Neutrophil (primary cell): Measurements from ENCODE around the gene SRSF1.

Experiments used
- H3K27ac ChIP-seq: fragments of 200-600 bp; sonication (generic); 2 replicates; pipeline ENCODE4 v1.5.1; 2016; ENCODE audit warnings: mild to moderate bottlenecking, moderate library complexity
- H3K27me3 ChIP-seq: fragments of 200-600 bp; sonication (generic); 2 replicates; pipeline ENCODE4 v1.6.0; 2016; ENCODE audit warnings: mild to moderate bottlenecking
- H3K36me3 ChIP-seq: fragments of 200-600 bp; sonication (generic); 2 replicates; pipeline ENCODE4 v1.5.1; 2017
- H3K4me1 ChIP-seq, 2 experiments: fragments of 200-600 bp in 1 of 2; sonication (generic) in 1 of 2; 1 replicate in 1 of 2; 2 replicates in 1 of 2; pipeline versions ENCODE4 v1.5.1 to v1.6.1; 2013 to 2016; ENCODE audit warnings: low read depth in 1 of 2, low read length in 1 of 2, mild to moderate bottlenecking in 1 of 2, moderate library complexity in 1 of 2; ENCODE audit not compliant: control insufficient read depth in 1 of 2, insufficient read depth in 1 of 2
- H3K4me3 ChIP-seq, 2 experiments: fragments of 200-600 bp in 1 of 2; sonication (generic) in 1 of 2; 1 replicate in 1 of 2; 2 replicates in 1 of 2; pipeline ENCODE4 v1.5.1; 2013 to 2016; ENCODE audit warnings: low read depth in 1 of 2, low read length in 1 of 2, mild to moderate bottlenecking in 1 of 2, moderate library complexity in 1 of 2
- H3K9me3 ChIP-seq: fragments of 200-600 bp; sonication (generic); 2 replicates; pipeline ENCODE4 v1.5.1; 2016
- CTCF ChIP-seq: fragments of 200-600 bp; sonication (generic); IDR thresholded peaks from 2 replicates; pipeline ENCODE4 v1.5.1; 2016; ENCODE audit warnings: antibody characterized with exemption

SRSF1 gene

GRCh38 chr17:57970710-57971109 lies 36.3 kb downstream of the SRSF1 start:
- no peak for TF ChIP-seq CTCF

DNA sequence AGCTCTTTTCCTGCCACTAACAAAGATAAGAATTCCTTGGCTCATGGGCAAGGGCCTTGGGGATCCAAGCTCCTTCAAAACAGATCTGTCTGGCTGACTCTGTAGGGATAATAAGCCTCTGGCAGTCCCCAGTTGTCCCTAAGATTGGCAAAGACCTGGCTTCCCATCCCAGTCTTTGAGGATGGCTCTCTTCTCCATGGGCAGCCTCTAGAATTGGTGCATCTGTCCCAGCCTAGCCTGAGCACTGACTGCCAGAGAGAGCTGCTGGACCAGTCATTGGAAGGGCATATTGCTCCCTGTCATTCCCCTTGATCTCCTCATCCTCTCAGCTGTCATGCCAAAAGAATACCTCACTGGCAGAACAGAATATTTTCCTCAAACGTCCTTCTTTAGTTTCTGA lies 38.6 kb downstream of the SRSF1 start:
- Histone ChIP-seq H3K4me3 (no peak overlapping the region), H3K27me3 (no peaks in the 10 kb centered on the region), H3K36me3 (peaks cover 21% of the 10 kb centered on the region), H3K4me1 (no peaks in the 10 kb centered on the region), H3K27ac (no peak overlapping the region), H3K9me3 (no peaks in the 10 kb centered on the region)
- no peak for TF ChIP-seq CTCF

More at GRCh38 chr17:57970710-57971109, 36.3 kb downstream of the SRSF1 start:
- Histone ChIP-seq H3K9me3 (no peaks in the 10 kb centered on the region), H3K27ac (no peak overlapping the region), H3K4me3 (no peak overlapping the region), H3K36me3 (peaks cover 43% of the 10 kb centered on the region), H3K27me3 (no peaks in the 10 kb centered on the region), H3K4me1 (no peaks in the 10 kb centered on the region)

- H3K27me3 ChIP-seq = no peaks in the 10 kb centered on the region
- H3K4me1 ChIP-seq = no peaks in the 10 kb centered on the region
- no peak for TF ChIP-seq CTCF
- H3K36me3 ChIP-seq = peaks cover 5% of the 10 kb centered on the region
- no peak overlapping the region for H3K27ac ChIP-seq
- H3K4me3 ChIP-seq = no peak overlapping the region
- no peaks in the 10 kb centered on the region for H3K9me3 ChIP-seq
Observed at GRCh38 chr17:57966875-57967274, 40.2 kb downstream of the SRSF1 start.

DNA sequence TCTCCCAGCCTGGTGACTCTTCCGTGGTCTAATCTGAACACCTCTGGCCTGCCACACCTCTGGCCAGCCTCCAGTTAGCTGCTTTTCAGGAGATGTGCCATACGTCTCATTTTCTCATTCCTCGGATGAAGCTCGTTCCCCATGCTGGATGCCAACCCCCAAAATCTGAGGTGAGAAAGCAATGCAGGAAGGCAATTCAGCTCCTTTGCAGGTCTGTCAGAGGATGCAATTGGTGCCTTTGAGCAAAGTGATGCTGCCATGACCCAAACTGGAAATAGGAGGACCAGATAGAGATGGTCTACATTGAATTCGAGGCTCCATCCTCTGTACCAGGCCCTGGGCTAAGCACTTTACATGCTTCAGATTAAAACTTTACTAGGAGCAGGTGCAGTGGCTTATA lies 40.8 kb downstream of the SRSF1 start:
- Histone ChIP-seq H3K4me1 (no peaks in the 10 kb centered on the region), H3K4me3 (no peak overlapping the region), H3K27me3 (no peaks in the 10 kb centered on the region), H3K27ac (no peak overlapping the region), H3K36me3 (no peaks in the 10 kb centered on the region), H3K9me3 (no peaks in the 10 kb centered on the region)
- TF ChIP-seq CTCF = no peak

GRCh38 chr17:57965521-57966160 lies 41.4 kb downstream of the SRSF1 start:
- TF ChIP-seq CTCF = no peak
- Histone ChIP-seq H3K36me3 (no peaks in the 10 kb centered on the region), H3K4me1 (no peaks in the 10 kb centered on the region), H3K9me3 (no peaks in the 10 kb centered on the region), H3K27me3 (no peaks in the 10 kb centered on the region), H3K27ac (no peak overlapping the region), H3K4me3 (no peak overlapping the region)

GRCh38 chr17:57963149-57963511 lies 43.9 kb downstream of the SRSF1 start:
- Histone ChIP-seq H3K27me3 (no peaks in the 10 kb centered on the region), H3K4me3 (no peak overlapping the region), H3K27ac (no peak overlapping the region), H3K9me3 (no peaks in the 10 kb centered on the region), H3K36me3 (no peaks in the 10 kb centered on the region), H3K4me1 (no peaks in the 10 kb centered on the region)
- TF ChIP-seq CTCF = no peak
